ENCODE measurements around the gene RAB28. TPM values are rescaled to one million over a fixed set of nuclear protein-coding genes. Genes with fewer than 3 reads are reported as not detected.

Gene RAB28
- 18.8 TPM for total RNA-seq

DNA sequence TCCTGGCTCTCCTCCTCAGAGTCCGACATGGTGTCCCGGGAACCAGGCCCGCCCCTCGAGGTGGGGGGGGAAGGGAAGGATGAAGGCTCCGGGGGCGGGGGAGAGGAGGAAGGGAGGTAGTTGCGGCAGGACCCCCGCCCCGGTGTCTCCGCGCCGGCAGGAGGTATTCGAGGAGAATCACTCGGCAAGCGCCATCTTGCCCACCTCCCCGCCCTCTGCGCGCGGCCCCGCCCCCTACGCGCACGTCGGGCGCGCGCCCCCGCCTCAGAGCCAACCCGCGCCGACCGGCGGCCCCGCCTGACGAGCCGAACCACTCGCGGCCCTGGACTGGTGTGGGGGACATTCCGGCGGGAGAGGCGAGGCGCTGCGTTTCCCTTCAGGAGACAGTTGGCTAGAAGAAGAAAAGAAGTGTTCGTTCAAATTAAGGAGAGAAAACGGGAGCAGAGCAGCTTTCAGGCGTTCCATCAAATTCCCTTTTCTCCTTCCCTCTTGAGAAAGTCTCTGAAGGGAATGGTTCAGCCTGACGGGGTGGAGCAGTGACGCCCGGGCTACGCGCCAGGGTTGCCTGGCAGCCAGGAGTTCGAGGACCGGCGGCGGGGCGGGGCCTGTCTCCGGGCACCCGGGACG is at the start of gene RAB28:
TSS of gene RAB28 (minus strand) at position 219 of the 627 bp plus-strand sequence.
- H3K9ac ChIP-seq (ENCODE audit: low read depth in 1 of 3, low read length in 3 of 3), result peak within 1 kb of the TSS; percentile 82 to 86 (median 85)
- no peaks in the 10 kb centered on the region for H3K27me3 ChIP-seq (ENCODE audit: control insufficient read depth in 3 of 3, insufficient read depth in 3 of 3, low read length in 3 of 3)
- H3K4me1 ChIP-seq (ENCODE audit: control insufficient read depth in 3 of 3, insufficient read depth in 3 of 3, low read length in 3 of 3), result peaks cover 14 to 16% (median 15%) of the 10 kb centered on the region in 3 donors
- H3K9me3 ChIP-seq (ENCODE audit: control insufficient read depth in 3 of 3, low read length in 3 of 3), result no peaks in the 10 kb centered on the region
- H3K4me3 ChIP-seq (ENCODE audit: low read length in 3 of 3), result peak within 1 kb of the TSS; percentile 78 to 95 (median 87)
- no peaks in the 10 kb centered on the region for H3K36me3 ChIP-seq (ENCODE audit: control insufficient read depth in 3 of 3, insufficient read depth in 3 of 3, low read length in 3 of 3)
- H3K27ac ChIP-seq (ENCODE audit: low read depth, low read length), result peak within 1 kb of the TSS; percentile 87

DNA sequence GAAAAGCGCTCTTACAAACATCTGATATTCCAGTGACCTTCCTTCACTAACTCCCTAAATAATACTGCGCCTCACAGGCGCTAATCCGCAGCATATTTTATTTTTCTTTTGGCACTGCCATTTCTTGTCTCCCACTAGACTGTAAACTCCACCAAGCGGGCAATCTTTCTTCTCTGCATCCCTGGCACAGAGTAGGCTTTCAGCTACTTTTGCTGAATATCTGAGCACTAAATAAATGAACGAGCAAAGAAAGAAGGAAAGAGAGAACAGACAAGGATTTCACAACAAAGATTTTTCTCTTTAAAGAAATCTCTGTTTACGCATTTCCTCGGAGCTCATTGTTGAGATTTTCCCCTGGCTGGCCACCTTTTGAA is 47.5 kb upstream of the RAB28 start:
- H3K9ac ChIP-seq (ENCODE audit: low read depth in 1 of 3, low read length in 3 of 3), result no peak overlapping the region
- no peak overlapping the region for H3K4me3 ChIP-seq (ENCODE audit: low read length in 3 of 3)
- peaks cover 2 to 9% (median 5%) of the 10 kb centered on the region in 3 donors for H3K4me1 ChIP-seq (ENCODE audit: control insufficient read depth in 3 of 3, insufficient read depth in 3 of 3, low read length in 3 of 3)
- H3K9me3 ChIP-seq (ENCODE audit: control insufficient read depth in 3 of 3, low read length in 3 of 3), result no peaks in the 10 kb centered on the region
- no peak overlapping the region for H3K27ac ChIP-seq (ENCODE audit: low read depth, low read length)
- H3K36me3 ChIP-seq (ENCODE audit: control insufficient read depth in 3 of 3, insufficient read depth in 3 of 3, low read length in 3 of 3), result no peaks in the 10 kb centered on the region
- H3K27me3 ChIP-seq (ENCODE audit: control insufficient read depth in 3 of 3, insufficient read depth in 3 of 3, low read length in 3 of 3), result peaks cover 93 to 96% (median 94%) of the 10 kb centered on the region in 3 donors

DNA sequence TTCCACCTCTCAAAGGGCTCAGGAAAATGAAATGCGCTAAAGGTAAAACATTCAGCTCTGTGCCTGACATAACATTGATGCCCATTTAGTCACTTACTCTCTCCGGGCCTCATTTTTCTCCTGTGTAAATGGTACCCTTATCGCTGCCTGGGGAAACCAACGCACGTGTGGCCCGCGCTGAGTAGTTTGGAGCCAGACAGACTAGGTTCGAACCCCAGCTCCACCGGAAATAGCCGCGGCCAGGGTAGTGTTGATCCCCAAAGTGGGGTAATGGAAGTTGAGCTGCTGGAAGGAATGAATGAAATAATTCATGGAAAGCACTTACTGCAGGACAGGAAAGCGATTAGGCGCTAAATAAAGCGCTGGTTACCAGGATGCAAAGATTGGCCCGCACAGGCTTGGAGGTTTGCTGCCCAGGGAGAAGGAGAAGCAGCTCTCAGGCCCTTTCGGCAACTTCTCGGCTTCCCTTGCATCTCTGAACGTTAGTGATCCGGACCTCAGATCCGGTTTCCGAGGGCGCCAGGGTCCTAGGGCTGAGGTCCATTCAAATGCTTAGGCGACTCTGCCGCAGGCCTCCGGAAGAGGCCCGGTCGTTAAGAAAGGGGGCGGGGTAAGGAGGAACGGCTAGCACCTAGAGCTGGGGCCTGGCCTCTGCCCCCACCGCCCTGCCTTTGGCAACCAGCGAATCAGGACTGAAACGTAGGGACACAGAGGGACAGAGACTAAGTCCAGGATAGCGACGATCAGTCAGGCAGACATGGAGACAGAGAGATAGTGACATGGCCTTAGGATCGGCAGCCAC is 46.9 kb upstream of the RAB28 start:
- H3K27me3 ChIP-seq (ENCODE audit: control insufficient read depth in 3 of 3, insufficient read depth in 3 of 3, low read length in 3 of 3), result peaks cover 93 to 97% (median 96%) of the 10 kb centered on the region in 3 donors

DNA sequence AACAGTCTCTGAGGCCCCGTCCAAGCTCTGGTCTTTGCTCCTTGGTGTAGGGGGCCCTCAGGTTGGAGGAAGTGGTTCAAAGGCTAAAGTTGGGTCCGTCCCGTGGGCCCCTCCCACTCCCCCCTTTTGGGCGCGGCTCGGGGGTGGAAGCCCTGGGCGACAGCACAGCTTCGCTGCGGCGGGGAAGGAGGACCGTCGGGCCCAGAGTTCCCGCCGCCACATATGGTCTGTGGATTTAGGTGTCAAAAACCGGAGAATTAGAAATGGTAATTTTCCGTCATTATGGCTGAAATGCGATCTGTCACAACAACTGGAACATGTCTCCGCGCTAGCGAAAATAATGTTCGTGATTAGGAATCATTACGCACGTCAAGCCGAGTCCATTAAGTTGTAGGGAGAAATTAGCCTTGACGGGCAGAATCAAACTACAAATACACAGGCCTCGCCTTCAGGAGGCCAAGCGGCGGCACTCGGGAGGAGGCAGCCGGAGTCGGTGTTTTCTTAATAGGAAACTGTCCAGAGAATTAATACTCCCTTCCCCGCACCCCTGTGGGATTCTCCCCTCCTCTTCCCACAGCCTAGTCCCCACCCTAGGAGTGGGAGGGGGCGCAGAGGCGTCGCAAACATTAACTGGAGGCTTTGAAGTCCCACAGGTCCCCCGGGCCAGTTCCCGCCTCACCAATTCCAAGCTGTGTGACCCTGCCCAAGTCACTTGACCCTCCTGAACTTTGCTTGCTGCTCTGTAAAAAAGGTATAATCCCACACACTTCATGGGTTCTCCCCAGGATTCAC is 45.2 kb upstream of the RAB28 start:
- no peak overlapping the region for H3K9ac ChIP-seq (ENCODE audit: low read depth in 1 of 3, low read length in 3 of 3)
- H3K4me3 ChIP-seq (ENCODE audit: low read length in 3 of 3), result no peak overlapping the region
- no peaks in the 10 kb centered on the region for H3K36me3 ChIP-seq (ENCODE audit: control insufficient read depth in 3 of 3, insufficient read depth in 3 of 3, low read length in 3 of 3)
- peaks cover 90 to 97% (median 93%) of the 10 kb centered on the region in 3 donors for H3K27me3 ChIP-seq (ENCODE audit: control insufficient read depth in 3 of 3, insufficient read depth in 3 of 3, low read length in 3 of 3)
- peaks cover 0 to 2% (median 0%) of the 10 kb centered on the region in 3 donors for H3K4me1 ChIP-seq (ENCODE audit: control insufficient read depth in 3 of 3, insufficient read depth in 3 of 3, low read length in 3 of 3)
- peaks cover 4 to 6% (median 5%) of the 10 kb centered on the region in 3 donors for H3K9me3 ChIP-seq (ENCODE audit: control insufficient read depth in 3 of 3, low read length in 3 of 3)
- H3K27ac ChIP-seq (ENCODE audit: low read depth, low read length), result no peak overlapping the region

More for the DNA sequence above, 46.9 kb upstream of the RAB28 start:
- Histone ChIP-seq H3K4me3 (ENCODE audit: low read length in 3 of 3) (no peak overlapping the region), H3K27ac (ENCODE audit: low read depth, low read length) (no peak overlapping the region), H3K36me3 (ENCODE audit: control insufficient read depth in 3 of 3, insufficient read depth in 3 of 3, low read length in 3 of 3) (no peaks in the 10 kb centered on the region), H3K9me3 (ENCODE audit: control insufficient read depth in 3 of 3, low read length in 3 of 3) (no peaks in the 10 kb centered on the region), H3K9ac (ENCODE audit: low read depth in 1 of 3, low read length in 3 of 3) (no peak overlapping the region), H3K4me1 (ENCODE audit: control insufficient read depth in 3 of 3, insufficient read depth in 3 of 3, low read length in 3 of 3) (peaks cover 2 to 7% (median 4%) of the 10 kb centered on the region in 3 donors)

DNA sequence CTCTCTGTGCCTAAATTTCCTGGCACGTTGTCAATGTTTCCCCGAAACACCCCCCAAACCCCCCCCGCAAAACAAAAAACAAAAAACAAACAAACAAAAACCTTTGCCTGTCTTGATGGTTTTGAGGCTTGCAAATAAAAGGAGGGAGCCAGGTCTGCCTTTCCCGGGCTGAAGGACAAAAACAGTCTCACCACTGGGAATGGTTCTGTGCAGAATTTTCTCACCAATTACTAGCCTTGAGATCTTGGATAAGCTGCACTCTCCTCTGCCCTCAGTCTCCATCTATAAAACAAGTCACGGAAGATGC is 44.6 kb upstream of the RAB28 start:
- Histone ChIP-seq H3K27me3 (ENCODE audit: control insufficient read depth in 3 of 3, insufficient read depth in 3 of 3, low read length in 3 of 3) (peaks cover 90 to 97% (median 93%) of the 10 kb centered on the region in 3 donors), H3K4me1 (ENCODE audit: control insufficient read depth in 3 of 3, insufficient read depth in 3 of 3, low read length in 3 of 3) (peaks cover 0 to 2% (median 0%) of the 10 kb centered on the region in 3 donors), H3K9me3 (ENCODE audit: control insufficient read depth in 3 of 3, low read length in 3 of 3) (peaks cover 7 to 8% (median 8%) of the 10 kb centered on the region in 3 donors), H3K9ac (ENCODE audit: low read depth in 1 of 3, low read length in 3 of 3) (no peak overlapping the region), H3K27ac (ENCODE audit: low read depth, low read length) (no peak overlapping the region), H3K36me3 (ENCODE audit: control insufficient read depth in 3 of 3, insufficient read depth in 3 of 3, low read length in 3 of 3) (peaks cover 0 to 3% (median 0%) of the 10 kb centered on the region in 3 donors), H3K4me3 (ENCODE audit: low read length in 3 of 3) (no peak overlapping the region)

DNA sequence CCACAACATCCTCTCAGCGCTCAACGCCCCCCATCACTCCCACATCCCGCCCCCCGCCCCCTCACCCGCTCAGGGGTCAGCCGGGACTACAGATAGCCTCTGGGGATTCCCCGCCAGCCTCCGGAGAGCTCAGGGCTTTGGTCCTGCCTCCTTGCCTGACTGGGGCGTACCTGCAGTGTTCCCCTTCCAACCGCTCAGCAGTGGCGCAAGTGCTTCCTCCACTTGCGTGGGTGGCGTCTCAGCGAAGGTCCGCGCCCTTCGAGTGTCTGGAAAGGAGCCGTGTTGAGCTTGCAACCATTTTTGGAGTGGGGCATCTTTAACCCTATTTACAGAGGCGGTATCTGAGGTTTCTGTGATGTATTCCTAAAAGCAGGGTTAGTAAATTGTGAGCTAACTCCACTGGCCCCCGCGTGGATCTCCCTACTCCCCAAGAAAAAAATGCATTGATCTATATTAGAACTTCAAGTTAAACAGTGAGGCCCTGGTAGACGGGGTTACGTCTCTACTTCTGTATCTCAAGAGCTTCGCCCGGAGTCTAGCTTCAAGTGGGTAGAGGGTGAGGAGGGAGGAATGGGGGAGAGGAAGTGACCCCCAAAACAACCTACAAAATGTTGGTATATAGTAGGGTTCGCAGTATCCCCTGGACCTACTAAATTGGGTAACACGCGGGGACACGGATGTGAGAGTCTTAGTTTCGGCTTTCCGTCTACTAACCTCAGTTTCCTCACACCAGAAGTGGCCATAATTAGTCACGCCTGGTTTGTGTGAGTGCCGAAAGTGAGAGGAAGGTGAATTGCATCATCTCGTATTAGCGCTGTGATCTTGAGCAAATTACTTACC is 44.1 kb upstream of the RAB28 start:
- H3K27me3 ChIP-seq (ENCODE audit: control insufficient read depth in 3 of 3, insufficient read depth in 3 of 3, low read length in 3 of 3), result peaks cover 90 to 97% (median 92%) of the 10 kb centered on the region in 3 donors
- H3K9me3 ChIP-seq (ENCODE audit: control insufficient read depth in 3 of 3, low read length in 3 of 3), result peaks cover 7 to 8% (median 8%) of the 10 kb centered on the region in 3 donors
- H3K9ac ChIP-seq (ENCODE audit: low read depth in 1 of 3, low read length in 3 of 3), result no peak overlapping the region
- H3K36me3 ChIP-seq (ENCODE audit: control insufficient read depth in 3 of 3, insufficient read depth in 3 of 3, low read length in 3 of 3), result peaks cover 0 to 3% (median 0%) of the 10 kb centered on the region in 3 donors
- no peak overlapping the region for H3K4me3 ChIP-seq (ENCODE audit: low read length in 3 of 3)
- H3K27ac ChIP-seq (ENCODE audit: low read depth, low read length), result no peak overlapping the region
- peaks cover 0 to 2% (median 0%) of the 10 kb centered on the region in 3 donors for H3K4me1 ChIP-seq (ENCODE audit: control insufficient read depth in 3 of 3, insufficient read depth in 3 of 3, low read length in 3 of 3)

DNA sequence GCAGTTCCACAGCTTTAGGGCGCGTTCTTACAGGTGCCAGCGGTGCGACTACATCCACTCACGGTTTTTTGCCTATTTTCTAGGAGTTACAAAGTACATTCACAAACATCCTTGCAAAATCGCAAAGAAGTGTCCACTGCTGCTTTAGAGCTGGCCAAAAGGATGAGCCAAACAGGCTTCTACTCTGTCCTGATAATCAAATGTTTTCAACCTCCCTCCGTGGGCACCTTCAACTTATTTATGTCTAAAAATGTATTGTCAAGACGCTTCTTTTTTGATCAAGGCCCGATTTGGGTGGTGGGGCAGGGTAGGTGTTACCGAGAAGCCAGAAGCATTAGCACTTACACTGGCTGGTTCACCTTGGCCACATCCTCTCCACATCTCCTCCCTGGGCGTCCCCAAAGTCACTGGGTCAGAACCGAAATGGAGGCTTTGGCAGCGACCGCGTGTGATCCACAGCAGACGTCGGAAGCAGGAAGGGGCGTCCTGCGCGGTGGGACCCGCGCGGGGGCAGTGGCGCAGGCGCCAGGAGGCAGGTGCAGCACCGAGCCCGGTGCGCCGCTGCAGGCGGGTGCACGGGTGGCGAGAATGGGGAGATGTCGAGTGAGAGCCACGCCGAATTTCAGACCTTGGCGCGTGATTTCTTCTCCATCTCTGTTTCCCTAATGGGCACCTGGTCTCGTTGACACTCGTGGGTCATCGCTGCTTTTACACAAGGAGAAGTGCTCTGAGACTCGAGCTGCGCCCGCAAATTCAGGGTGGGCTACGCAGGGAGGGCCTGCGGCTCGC is 43.2 kb upstream of the RAB28 start:
- Histone ChIP-seq H3K36me3 (ENCODE audit: control insufficient read depth in 3 of 3, insufficient read depth in 3 of 3, low read length in 3 of 3) (peaks cover 0 to 3% (median 0%) of the 10 kb centered on the region in 3 donors), H3K27me3 (ENCODE audit: control insufficient read depth in 3 of 3, insufficient read depth in 3 of 3, low read length in 3 of 3) (peaks cover 90 to 97% (median 93%) of the 10 kb centered on the region in 3 donors), H3K9me3 (ENCODE audit: control insufficient read depth in 3 of 3, low read length in 3 of 3) (peaks cover 7 to 8% (median 8%) of the 10 kb centered on the region in 3 donors), H3K4me1 (ENCODE audit: control insufficient read depth in 3 of 3, insufficient read depth in 3 of 3, low read length in 3 of 3) (peaks cover 0 to 6% (median 3%) of the 10 kb centered on the region in 3 donors), H3K4me3 (ENCODE audit: low read length in 3 of 3) (no peak overlapping the region), H3K27ac (ENCODE audit: low read depth, low read length) (no peak overlapping the region), H3K9ac (ENCODE audit: low read depth in 1 of 3, low read length in 3 of 3) (no peak overlapping the region)

DNA sequence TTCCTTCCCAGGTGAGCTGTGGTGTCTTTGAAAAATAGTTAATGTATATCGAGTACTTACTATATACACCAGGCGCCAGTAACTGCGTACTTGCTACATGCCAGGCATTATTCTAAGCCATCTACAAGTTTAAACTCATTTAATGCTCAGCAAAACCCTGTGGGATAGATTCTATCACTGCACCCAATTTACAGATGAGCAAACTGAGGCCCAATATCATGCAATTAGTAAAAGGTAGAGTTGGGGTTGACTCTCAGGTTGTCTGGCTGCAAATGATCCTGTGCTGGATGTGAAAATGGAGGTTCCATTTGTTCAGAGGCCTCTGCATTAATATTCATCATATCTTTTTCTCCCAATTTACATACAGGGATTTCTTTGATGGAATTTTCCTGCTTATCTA is 42.5 kb upstream of the RAB28 start:
- Histone ChIP-seq H3K36me3 (ENCODE audit: control insufficient read depth in 3 of 3, insufficient read depth in 3 of 3, low read length in 3 of 3) (peaks cover 0 to 3% (median 0%) of the 10 kb centered on the region in 3 donors), H3K27ac (ENCODE audit: low read depth, low read length) (no peak overlapping the region), H3K9ac (ENCODE audit: low read depth in 1 of 3, low read length in 3 of 3) (no peak overlapping the region), H3K4me1 (ENCODE audit: control insufficient read depth in 3 of 3, insufficient read depth in 3 of 3, low read length in 3 of 3) (peaks cover 2 to 8% (median 5%) of the 10 kb centered on the region in 3 donors), H3K9me3 (ENCODE audit: control insufficient read depth in 3 of 3, low read length in 3 of 3) (peaks cover 7 to 8% (median 8%) of the 10 kb centered on the region in 3 donors), H3K27me3 (ENCODE audit: control insufficient read depth in 3 of 3, insufficient read depth in 3 of 3, low read length in 3 of 3) (peaks cover 91 to 98% (median 95%) of the 10 kb centered on the region in 3 donors), H3K4me3 (ENCODE audit: low read length in 3 of 3) (no peak overlapping the region)
